GM12801 (cell line): ENCODE results near the gene DDAH1.

Experiments used
- TF ChIP-seq, protein P1 (sequence below): IDR thresholded peaks from one replicate; pipeline ENCODE4 v1.5.1; 2011; ENCODE audit warnings: control low read depth; ENCODE audit not compliant: insufficient read length; ENCODE audit errors: extremely low read depth

DDAH1 gene

DNA sequence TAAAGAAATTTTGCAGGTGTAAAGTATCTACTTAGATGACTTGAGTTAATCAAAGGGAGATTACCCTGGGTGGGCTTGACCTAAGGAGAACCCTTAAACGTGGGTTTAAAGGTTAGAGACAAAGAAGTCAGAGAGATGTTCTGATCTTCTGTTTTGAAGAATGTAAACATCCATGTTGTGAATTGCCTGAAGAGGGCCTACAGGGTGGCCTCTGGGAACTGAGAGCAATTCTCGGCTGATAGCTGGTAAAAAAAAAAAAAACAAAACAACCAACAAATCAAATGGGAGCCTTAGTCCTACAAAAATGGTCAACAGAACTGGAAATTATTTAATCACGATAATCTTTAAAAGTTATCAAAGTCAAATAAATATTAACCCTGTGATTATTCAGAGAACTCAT, 99.1 kb downstream of the DDAH1 start:
- TF ChIP-seq, protein P1, sequence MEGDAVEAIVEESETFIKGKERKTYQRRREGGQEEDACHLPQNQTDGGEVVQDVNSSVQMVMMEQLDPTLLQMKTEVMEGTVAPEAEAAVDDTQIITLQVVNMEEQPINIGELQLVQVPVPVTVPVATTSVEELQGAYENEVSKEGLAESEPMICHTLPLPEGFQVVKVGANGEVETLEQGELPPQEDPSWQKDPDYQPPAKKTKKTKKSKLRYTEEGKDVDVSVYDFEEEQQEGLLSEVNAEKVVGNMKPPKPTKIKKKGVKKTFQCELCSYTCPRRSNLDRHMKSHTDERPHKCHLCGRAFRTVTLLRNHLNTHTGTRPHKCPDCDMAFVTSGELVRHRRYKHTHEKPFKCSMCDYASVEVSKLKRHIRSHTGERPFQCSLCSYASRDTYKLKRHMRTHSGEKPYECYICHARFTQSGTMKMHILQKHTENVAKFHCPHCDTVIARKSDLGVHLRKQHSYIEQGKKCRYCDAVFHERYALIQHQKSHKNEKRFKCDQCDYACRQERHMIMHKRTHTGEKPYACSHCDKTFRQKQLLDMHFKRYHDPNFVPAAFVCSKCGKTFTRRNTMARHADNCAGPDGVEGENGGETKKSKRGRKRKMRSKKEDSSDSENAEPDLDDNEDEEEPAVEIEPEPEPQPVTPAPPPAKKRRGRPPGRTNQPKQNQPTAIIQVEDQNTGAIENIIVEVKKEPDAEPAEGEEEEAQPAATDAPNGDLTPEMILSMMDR: no peak

DNA sequence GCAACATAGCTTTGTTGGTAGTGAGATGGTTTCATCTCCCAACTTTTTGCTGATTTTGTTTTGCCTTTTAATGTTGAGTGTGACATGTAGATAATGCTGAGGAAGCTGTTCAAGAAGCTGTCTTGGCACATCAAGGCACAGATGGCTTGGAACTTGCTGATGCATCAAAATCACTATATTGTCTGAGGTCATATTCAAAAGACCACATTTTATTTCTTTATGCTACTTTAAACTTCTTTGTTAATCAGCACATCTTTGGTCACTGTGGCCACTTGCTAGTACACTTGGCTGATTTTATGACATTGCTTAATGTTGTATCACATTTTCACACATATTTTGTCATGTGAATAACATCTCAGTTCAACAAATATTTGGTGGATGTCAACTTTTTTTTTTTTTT, 101.4 kb downstream of the DDAH1 start:
- TF ChIP-seq, protein P1: no peak

DNA sequence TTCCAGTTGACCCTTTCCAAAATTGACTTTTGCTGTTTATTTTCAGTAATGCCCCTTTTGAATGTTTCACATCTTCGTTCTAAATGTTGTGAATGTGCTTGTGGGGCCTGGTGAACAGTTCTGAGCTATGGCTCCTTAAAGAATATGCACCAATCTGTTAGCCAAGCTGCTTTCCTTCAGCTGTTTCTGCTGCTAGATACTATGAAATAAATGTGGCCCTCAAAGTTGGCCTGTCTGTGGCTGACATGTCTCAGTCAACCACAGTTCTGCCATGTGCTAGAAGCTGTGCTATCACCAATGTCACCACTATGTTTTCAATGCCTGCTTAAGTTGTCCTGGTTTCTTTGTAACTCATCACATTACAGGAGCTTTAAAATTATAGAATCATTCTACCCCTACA, 101.9 kb downstream of the DDAH1 start:
- TF ChIP-seq, protein P1: no peak

DNA sequence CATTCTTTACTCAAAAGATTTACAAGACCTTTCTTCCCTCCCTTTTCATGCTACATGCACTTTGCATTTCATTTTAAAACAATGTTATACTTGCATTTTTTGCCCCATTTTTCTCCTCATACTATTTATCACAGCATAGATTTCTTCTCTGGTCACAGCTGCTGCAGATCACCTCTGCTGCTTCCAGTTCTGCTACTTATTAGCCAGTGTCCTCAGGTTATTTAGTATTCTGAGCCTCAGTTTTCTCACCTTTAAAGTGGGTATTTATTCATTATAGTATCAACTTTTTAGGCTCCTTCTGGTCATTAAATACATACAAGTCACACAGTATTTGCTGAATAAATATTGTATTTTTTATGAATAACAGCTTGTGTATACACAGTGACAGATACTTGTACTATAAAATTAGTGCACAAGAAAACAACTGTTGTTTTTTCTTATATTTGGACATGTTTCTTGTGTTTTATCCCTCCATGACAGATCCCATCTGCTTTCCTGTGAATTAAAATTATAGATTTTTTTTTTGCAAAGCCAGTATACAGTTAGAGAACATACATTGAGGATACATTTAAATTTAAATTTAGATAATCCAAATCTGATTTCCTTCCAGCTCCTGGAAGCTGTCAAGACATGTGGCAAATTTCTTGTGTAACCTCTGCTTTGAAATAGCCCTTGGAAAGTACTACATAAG, 103.2 kb downstream of the DDAH1 start:
- TF ChIP-seq, protein P1: no peak

DNA sequence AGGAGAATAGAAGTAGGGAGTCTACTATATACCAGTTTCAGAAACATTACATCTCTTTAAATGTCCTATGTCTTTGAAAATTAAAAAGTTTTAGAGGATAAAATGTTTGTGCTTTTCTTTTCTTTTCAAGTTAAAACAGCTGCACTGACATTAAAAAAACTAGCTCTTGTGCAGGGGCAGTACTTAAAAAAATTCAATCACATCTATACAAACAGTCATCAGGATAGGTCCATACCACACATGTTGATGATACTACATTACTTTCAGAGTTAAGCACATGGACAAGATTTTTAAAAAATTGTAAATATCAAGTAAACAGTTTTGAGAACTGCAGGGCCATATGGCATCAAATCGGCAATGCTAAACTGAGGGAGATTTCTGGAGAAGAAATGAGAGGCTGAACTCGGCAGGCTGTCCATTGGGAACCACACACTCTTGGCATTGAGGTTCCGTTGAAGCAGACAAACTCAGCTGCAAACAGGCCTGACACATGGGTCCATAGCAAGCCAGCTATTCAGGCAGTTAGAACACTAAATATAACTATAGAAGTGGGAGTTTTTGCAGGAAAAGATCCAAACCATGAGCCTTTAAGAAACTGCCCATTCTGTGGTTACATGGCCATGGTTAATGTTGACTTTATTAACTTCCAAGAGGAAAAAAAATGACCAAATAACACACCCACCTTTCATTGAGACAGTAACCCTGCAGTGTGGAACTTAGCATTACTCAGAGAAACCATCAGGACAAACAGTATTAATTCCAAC, 104.0 kb downstream of the DDAH1 start:
- TF ChIP-seq, protein P1: no peak

DNA sequence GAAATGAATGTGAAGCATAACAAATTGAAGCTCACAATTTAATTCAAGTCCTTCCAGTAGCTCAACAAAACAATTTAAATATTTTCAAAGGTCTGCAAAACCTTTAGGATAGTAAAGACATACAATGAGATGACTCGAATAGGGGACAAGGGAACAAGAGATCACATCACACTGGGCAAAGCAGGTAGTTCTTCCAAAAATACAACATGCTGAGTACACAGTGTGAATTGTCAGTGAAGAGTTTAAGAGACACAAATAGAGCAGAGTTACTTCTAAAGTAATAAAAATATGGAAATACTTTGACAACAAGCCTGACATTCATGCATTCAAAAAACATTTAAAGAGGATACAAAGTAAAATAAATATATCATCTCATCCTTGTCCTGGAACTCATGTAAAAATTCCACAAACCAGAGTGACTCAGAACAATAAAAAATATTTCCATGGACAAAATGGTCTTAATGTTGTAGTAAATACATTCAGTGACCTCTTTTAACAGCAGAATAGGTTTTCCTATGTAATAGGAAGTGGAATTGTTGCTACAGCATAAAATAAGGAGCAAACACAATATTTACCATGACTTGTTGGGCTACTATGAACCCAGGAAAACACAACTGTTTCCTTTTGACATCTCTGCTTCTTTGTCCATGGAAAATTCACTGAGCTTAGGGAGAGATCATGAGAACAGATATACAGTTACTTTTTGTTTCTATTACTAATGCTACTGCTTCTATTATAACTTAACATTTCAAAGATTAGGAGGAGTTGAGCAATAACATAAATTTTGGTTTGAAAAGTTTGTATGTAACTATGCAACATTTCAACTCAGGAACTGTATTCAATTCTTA, 104.9 kb downstream of the DDAH1 start:
- TF ChIP-seq, protein P1: no peak
